Stimulated activated CD4-positive, alpha-beta T cell treated with anti-CD3 and anti-CD28 coated beads, Interleukin-4, amount 100 ng/mL, for 24 hours (primary cell): ENCODE measurements around the gene WNT3A.
A peak's percentile ranks its signal among the peaks of the same experiment; 100 is the strongest.

Experiments
- DNase-seq: peaks from one replicate; pipeline ENCODE4 v3.0.0-alpha.2; 2020

WNT3A gene

DNA sequence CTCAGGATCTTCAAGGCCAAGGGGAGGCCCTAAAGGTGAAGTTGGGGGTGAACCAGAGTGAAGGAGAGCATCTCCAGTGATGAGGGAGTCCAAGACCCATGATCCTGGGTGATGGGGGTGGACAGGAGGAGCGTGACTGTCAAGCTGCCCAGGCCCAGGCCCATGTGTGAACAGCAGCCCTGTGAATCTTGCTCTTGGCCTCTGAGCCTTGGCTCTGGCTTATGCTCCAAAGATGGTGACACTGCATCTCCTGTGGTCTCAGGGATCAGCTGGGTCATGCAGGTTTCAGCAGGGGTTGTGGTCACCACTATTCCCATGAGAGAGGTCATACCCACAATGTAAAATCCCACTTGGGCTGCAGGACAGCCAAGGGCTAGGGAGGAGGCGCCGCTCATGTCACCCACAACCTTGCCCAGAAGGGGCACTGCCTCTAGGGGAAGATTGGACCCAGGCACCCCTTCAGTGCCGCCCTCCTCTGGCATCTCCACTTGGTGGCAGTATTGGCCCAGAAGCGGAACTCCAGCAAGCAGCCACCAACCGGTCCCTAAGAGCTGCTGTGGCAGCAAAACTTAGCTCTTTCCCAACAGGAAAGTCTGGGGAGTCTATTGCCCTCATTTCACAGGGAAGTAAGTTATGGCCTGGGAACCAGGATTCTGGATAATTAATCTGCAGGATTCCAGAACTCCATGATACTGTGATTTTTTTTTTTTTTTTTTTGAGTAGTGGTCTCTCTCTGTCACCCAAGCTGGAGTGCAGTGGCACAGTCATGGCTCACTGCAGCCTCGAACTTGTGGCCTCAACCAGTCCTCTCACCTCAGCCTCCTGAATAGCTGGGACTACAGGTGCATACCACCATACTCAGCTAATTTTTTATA lies 7.5 kb upstream of the WNT3A start:
- peak; percentile 71 for DNase-seq

DNA sequence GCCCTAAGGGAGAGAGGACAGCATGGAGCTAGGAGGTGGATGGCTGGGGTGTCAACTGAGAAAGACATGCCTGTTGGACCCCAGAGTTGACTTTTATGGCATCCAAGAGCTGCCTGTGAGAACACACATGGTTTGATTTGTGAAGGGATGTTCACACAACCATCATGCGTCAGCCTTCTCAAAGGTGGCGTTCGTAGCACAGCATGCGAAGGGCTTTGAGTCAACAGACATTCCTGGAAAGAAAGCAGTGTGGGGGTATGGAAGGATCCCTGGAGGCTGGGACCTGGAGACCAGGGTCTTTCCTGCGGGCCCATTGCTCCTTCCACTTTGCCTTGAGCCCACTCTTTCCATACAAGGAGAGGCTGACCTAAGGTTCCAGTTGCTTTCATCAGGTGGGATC lies 6.4 kb upstream of the WNT3A start:
- no peak for DNase-seq

DNA sequence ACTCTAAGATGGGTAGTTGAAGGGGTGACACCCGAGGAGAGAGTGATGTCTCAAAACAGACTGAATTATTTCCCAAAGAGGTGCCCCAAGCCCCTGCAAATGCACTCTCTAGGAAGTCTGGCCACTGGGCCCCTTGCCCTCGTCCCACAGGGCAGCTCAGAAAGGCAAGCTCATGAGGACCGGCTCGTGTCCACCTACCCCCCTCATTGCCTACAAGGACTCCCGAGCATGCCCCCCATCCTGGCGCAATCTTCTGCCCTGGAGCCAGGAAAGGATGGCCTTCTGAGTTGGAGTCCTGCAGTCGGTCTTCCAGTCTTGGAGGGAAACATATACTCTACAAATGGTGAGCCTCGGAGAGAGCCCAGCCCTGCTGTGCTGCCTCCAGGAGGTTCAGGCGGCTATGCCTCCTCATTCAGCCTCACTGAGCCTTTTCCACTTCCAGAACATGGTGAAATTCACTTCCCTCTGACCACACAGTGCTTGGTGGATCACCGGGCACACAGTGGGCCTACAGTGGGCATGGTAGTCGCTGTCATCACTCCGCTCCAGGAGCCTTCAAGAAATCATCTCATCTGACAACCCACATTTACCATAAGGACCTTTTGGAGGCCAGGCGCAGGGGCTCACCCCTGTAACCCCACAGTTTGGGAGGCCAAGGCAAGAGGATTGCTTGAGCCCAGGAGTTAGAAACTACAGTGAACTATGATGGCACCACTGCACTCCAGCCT lies 5.8 kb upstream of the WNT3A start:
- no peak for DNase-seq

GRCh38 chr1:228001738-228002535 lies 4.9 kb upstream of the WNT3A start:
- DNase-seq = no peak

GRCh38 chr1:228002792-228003191 lies 4.0 kb upstream of the WNT3A start:
- DNase-seq = no peak

GRCh38 chr1:228003461-228004330 lies 3.1 kb upstream of the WNT3A start:
- no peak for DNase-seq

- DNase-seq = no peak
Observed at GRCh38 chr1:228004331-228004855, 2.4 kb upstream of the WNT3A start.

DNA sequence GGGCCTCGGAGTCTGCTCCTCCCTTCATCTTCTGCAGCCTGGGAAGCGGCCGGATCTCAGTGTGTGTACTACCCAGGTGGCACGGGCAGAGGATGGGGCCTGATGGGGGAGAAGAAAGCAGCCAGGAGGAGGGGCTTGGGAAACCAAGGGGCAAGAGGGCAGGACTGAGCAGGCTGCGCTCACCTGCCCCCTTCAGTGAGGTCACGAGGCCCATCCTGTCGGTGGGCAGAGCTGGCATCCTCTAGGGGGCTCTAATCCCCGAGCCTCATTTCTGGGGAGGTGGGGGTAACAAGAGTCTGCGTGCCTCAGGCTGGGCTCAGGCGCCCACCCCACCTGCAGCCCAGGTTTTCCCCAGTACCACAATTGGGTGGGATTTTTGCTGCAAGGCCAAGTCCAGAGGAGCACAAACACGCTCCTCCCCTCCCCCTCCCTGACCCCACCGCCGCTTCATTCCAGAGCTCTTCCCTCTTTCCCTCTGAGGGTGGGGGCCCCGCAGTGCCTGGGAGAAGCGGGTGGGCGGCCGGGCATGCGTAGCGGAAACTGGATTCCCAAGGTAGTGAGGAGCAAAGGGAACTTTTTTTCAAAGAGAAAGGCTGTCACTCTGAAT lies 1.8 kb upstream of the WNT3A start:
- DNase-seq = no peak

GRCh38 chr1:228005511-228006033 lies 1.2 kb upstream of the WNT3A start:
- DNase-seq = no peak

DNA sequence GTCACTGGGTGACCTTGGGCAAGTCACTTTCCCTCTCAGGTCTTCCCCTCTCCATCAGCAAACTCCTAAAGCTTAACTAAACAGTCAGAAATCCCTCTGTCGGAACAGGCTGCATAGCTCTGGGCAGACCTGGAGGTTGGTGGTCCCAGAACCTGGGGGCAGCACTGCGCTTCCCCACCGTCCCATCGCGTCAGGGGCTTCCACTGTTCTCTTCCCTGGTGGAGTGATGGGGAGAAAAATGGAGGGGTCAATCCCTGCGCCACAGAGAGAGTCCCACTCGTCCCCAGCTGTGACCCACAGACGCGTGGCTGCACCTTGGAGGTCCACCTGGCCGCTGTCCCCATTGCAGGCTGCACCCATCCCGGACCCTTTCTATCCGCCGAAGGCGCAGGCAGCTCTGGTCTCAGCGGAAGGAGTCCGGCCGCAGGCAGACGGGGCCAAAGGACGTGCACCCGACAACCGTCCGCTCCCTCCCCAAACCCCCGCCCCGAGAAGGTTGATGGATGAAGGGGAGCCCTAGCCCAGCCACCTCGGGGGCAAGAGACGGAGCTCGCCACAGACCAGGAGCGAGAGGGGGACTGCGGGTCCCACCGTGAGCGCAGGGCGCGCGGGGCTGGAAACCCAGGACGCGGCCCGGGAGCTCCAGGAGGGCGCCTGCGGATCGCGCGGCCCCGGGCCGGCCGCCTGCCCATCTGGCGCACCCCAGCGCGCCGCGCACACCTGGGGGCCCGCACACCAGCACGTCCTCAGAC lies 588 bp upstream of the WNT3A start:
- DNase-seq = no peak

GRCh38 chr1:228007049-228007800 lies 427 bp downstream of the WNT3A start:
- DNase-seq = no peak

- no peak for DNase-seq
Observed at GRCh38 chr1:228007801-228008341, 1.1 kb downstream of the WNT3A start.

GRCh38 chr1:228008391-228009115 lies 1.8 kb downstream of the WNT3A start:
- no peak for DNase-seq

GRCh38 chr1:228009116-228009827 lies 2.5 kb downstream of the WNT3A start:
- DNase-seq = no peak

- DNase-seq = no peak
Observed at GRCh38 chr1:228009828-228010775, 3.3 kb downstream of the WNT3A start.

- DNase-seq = no peak
Observed at GRCh38 chr1:228010921-228011320, 4.1 kb downstream of the WNT3A start.

- no peak for DNase-seq
Observed at GRCh38 chr1:228011721-228012311, 5.0 kb downstream of the WNT3A start.
